Hepatocyte (in vitro differentiated cells): Measurements from ENCODE around the gene DKK1.

Experiments used
- EZH2 ChIP-seq: fragments of 200-600 bp; sonication (generic); IDR thresholded peaks from 2 replicates; pipeline ENCODE4 v1.6.1; 2016; ENCODE audit warnings: antibody characterized with exemption, mild to moderate bottlenecking, borderline replicate concordance
- EZH2phosphoT487 ChIP-seq: fragments of 200-600 bp; sonication (generic); IDR thresholded peaks from one replicate; pipeline ENCODE4 v1.6.1; 2018; ENCODE audit warnings: antibody characterized with exemption, mild to moderate bottlenecking, low read depth, moderate library complexity; ENCODE audit not compliant: unreplicated experiment, severe bottlenecking
- TF ChIP-seq, protein P1 (sequence below): fragments of 200-600 bp; sonication (generic); IDR thresholded peaks from 2 replicates; pipeline ENCODE4 v1.5.1; 2016; ENCODE audit warnings: antibody characterized with exemption, mild to moderate bottlenecking; ENCODE audit not compliant: poor library complexity

DNA sequence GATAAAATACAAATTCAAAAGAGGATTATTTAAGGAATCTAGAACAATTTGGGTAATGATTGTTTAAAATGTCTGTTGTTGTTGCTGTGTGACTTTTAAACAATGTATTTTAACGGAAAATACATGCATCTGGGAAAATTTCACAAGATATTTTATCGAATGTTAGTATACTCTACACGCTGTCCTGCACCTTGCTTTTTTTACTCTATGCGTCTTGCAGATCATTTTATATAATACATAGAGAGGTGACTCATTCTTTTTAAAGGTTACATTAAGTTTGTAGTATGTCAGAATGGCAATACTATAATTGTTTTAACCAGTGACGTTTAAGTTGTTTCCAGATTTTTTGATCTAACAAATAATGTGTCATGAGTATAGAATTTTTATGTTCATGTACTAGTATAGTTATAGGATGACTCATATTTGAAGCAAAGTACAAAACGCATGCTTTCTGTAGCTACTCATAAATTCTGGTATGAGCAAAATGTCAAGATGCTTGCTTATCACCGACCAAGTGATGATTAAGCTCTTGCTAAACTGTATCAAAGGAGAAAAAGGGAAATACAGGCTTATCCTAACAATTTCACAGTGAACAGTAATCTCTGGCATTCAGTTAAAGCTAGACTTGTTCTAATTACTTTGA lies 4.9 kb downstream of the DKK1 start:
- TF ChIP-seq, protein P1, sequence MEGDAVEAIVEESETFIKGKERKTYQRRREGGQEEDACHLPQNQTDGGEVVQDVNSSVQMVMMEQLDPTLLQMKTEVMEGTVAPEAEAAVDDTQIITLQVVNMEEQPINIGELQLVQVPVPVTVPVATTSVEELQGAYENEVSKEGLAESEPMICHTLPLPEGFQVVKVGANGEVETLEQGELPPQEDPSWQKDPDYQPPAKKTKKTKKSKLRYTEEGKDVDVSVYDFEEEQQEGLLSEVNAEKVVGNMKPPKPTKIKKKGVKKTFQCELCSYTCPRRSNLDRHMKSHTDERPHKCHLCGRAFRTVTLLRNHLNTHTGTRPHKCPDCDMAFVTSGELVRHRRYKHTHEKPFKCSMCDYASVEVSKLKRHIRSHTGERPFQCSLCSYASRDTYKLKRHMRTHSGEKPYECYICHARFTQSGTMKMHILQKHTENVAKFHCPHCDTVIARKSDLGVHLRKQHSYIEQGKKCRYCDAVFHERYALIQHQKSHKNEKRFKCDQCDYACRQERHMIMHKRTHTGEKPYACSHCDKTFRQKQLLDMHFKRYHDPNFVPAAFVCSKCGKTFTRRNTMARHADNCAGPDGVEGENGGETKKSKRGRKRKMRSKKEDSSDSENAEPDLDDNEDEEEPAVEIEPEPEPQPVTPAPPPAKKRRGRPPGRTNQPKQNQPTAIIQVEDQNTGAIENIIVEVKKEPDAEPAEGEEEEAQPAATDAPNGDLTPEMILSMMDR: no peak
- TF ChIP-seq EZH2: no peak
- no peak for TF ChIP-seq EZH2phosphoT487
